Transverse colon (tissue), 3 donors: ENCODE results near the gene GPC1.

ENCODE experiments used
- CTCF ChIP-seq, 5 experiments: fragments of 200-600 bp in 3 of 5; fragments of 450-650 bp in 2 of 5; sonication (generic) in 3 of 5; IDR thresholded peaks; 1 replicate in 2 of 5; 2 replicates in 3 of 5; pipeline ENCODE4 v1.5.1; 2016 to 2017; ENCODE audit warnings: antibody characterized with exemption in 5 of 5, inconsistent platforms in 3 of 5, mild to moderate bottlenecking in 2 of 5, moderate library complexity in 1 of 5
- POLR2A ChIP-seq: fragments of 450-650 bp; IDR thresholded peaks from one replicate; pipeline ENCODE4 v1.6.1; 2016; ENCODE audit warnings: antibody characterized with exemption, mild to moderate bottlenecking, moderate library complexity

DNA sequence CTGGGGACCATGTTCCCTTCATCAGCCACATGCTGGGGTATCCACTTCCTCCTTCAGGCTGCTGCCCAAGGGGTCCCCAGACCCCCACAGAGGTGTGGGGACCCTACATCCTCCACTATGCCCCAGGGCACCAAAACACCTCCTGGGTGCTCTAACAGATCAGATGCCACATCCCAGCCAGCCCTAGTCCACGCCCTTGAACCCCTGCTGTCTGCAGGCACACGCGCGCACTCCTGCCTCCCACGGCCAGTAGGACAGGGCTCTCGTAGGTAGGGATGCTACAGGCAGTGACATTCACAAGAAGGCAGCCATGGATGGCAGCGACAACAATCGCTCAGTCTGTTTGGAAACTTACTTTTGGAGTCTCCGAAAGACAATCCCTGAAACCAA, 3.0 kb upstream of the GPC1 start:
- no peak for TF ChIP-seq CTCF (IDR thresholded peaks at IDR 0.05)
- no peak for TF ChIP-seq POLR2A
